ENCODE data around the gene GALNT18.

Gene GALNT18

GRCh38 chr11:11270236-11270775, 351.5 kb downstream of the GALNT18 start:
- no peak for DNase-seq (ENCODE audit: low read depth, low spot score)

GRCh38 chr11:11268706-11269105, 353.1 kb downstream of the GALNT18 start:
- DNase-seq (ENCODE audit: low read depth, low spot score): no peak

GRCh38 chr11:11268119-11268518, 353.7 kb downstream of the GALNT18 start:
- no peak for DNase-seq (ENCODE audit: low read depth, low spot score)

GRCh38 chr11:11267312-11267711, 354.5 kb downstream of the GALNT18 start:
- no peak for DNase-seq (ENCODE audit: low read depth, low spot score)

DNA sequence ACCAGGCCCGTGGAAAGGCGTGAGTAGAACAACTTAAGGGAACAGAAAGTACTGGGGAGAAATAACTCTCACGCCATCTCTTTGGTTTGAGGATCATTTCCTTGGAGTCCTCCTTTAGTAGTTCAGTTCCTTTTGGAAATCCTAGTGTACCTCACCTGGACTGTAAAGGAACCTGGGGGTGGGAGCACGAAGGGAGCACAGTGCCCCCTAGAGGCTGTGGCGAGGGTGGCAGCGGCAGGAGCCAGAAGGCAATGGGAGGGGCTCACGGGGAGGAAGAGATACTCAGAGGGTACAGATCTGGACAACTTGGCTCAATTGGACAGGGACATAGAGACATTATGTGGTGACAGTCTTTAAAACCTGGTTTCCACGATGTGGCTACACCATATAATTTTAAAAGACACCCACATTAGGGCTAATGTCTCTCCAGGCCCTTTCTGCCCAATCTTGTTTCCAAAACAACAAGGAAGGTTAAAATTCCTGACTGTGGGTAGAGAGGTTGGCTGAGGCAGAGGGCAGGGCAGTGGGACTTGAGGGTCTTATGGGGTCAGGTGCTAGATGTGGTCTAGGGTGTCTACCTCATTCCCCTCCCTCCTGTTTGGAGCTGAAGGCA, 355.7 kb downstream of the GALNT18 start:
- DNase-seq (ENCODE audit: low read depth, low spot score): no peak

GRCh38 chr11:11265320-11265719, 356.5 kb downstream of the GALNT18 start:
- no peak for DNase-seq (ENCODE audit: low read depth, low spot score)

DNA sequence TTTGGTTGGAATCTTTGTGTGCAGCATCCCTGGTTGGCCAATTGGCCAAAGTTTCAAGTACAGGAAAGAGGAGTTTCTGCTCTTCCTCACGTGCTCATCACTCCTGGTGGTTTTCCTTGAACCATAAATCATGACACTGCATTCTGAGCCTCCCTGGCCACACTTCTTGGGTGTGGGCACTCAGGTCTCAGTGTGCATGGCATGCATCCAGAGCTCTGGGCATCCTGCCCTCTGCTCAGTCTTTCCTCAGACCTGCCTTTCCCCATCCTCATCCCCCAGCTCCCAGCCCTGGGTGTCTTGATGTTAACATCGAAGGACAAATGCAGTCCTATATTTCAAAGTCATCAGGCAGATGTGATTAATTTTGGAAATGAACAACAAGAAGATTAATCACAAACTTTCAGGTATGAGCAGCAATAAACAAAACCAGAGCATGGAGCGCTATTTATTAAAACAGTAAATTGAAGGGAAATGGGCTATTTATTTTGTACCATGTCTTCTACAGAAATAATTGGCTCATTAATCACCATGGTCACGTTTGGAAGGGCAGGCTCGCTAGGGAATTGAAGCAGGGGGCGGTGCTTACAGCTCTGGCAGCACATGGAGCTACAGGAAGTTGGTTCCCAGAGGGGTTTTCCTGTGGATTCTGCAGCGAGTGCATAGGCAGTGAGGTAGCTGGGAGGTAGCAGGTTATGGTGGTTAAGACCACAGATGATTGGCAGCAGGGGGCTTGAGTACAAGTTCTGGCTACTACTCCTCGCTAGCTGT, 358.4 kb downstream of the GALNT18 start:
- DNase-seq (ENCODE audit: low read depth, low spot score): no peak

DNA sequence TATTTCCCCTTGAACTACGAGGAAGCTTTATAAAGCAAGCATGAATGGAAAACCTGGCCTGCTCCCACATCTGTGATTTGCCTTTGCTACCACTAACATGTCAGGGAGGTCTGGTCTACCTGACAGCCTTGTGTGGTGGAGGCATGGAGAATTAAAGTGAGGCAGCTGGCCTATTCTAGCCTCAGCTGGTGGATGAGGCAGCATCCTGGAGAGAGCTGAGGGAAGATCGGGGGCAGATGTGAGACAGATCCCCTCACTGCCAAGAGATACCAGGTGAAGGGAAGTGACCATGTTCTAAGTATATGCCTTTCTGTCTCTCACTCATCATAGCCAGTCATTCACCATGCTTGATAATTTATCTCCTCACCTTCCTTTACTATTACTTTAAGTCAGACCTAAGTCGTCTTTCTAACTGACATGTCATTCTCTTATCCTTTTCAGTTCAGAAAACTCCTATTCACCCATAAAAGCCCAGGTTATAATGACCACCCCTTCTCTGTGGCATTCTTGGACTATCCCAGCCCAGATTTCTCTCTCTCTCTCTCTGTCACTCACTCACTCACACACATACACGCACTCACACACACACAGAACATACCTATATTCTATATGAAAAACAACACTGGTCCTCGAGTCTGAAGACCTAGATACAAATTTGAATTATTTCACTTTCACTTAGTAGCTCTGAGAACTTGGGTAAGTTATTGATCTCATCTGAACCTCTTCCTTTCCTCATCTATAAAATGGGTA, 359.5 kb downstream of the GALNT18 start:
- no peak for DNase-seq (ENCODE audit: low read depth, low spot score)

GRCh38 chr11:11261629-11262028, 360.2 kb downstream of the GALNT18 start:
- no peak for DNase-seq (ENCODE audit: low read depth, low spot score)

DNA sequence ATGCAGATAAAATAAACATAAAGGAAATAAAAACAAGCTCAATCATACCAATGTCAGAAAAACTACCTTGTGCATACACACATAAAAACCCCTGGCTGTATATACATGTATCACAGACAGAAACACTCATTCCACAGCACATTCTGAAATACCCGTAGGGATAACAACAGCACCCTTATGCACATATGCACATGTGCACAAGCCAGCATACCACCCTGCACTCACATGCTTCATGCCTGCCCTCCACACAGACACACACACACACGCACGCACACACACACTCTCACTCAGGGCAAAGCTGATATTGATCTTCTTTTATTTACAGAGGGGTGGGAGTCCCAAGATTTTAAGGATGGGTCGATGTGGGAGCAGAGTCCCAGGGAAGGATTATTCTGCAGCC, 360.9 kb downstream of the GALNT18 start:
- DNase-seq (ENCODE audit: low read depth, low spot score): no peak

GRCh38 chr11:11253995-11254394, 367.8 kb downstream of the GALNT18 start:
- no peak for DNase-seq (ENCODE audit: low read depth, low spot score)

DNA sequence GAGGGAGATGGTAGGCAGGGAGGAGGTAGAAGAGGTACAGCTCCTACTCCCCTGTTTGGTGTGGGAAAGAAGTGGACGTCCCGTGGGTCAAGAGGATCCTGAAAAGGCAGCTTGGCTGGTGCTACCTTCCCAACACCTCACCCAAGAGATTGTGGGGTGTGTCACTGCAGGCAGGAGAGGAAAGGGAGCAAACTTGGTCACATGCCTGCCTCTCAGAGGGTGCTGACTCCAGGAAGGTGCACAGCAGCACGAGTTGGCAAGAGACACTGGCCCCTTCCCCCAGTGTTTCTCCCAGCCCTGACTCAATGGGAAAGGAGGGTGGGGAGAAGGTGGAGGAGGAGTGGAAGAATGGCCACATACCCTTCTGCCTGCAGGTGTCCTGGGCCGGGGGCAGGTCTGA, 368.3 kb downstream of the GALNT18 start:
- DNase-seq (ENCODE audit: low read depth, low spot score): no peak

GRCh38 chr11:11252403-11252802, 369.4 kb downstream of the GALNT18 start:
- no peak for DNase-seq (ENCODE audit: low read depth, low spot score)

DNA sequence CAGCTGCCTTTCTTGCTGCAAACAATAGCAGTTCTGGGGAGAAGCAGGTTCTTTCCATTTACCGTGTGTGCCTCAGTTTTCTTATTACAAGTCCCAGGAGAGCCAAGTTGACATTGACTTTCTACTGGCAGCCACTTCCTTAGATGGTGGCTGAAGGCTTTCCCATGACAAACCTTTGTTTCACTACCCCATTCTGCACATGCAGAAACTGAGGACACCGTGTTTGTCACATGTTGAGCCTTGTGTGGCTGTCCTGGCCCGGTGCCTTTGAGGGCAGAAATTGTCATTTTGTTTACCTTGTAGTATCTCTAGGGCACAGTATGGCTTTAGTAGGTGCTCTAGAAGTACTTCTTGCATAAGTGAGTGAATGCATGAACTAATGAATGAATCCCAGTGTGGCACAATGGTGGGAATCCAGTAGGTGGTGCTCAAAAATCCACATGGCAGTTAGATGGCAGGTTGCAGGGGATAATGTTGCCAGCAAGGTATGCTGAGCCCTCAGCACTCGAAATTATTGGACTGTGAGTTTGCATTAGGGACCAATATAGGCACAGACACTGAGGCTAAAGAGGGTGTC, 370.3 kb downstream of the GALNT18 start:
- no peak for DNase-seq (ENCODE audit: low read depth, low spot score)

GRCh38 chr11:11250470-11250869, 371.3 kb downstream of the GALNT18 start:
- DNase-seq (ENCODE audit: low read depth, low spot score): no peak

- DNase-seq (ENCODE audit: low read depth, low spot score): no peak
Measured at GRCh38 chr11:11247576-11247975, 374.2 kb downstream of the GALNT18 start.

GRCh38 chr11:11247086-11247485, 374.7 kb downstream of the GALNT18 start:
- no peak for DNase-seq (ENCODE audit: low read depth, low spot score)

GRCh38 chr11:11246166-11246565, 375.6 kb downstream of the GALNT18 start:
- DNase-seq (ENCODE audit: low read depth, low spot score): no peak

DNA sequence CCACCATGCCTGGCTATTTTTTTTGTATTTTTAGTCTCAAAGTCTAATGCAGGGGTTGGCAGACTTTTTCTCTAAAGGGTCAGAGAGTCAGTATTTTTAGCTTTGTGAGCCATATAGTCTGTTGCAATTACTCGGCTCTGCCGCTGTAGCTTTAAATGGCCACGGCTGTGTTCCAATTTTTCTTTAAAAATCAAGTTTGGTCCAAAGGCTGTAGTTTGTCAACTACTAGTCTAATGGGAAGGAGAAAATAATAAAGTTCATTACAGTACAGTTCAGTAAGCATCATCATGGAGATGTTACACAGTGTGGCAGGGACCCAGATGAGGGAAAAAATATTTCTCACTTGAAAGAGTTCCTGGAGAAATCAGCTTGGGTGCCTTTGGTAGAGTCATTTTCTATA, 376.4 kb downstream of the GALNT18 start:
- DNase-seq (ENCODE audit: low read depth, low spot score): no peak

DNA sequence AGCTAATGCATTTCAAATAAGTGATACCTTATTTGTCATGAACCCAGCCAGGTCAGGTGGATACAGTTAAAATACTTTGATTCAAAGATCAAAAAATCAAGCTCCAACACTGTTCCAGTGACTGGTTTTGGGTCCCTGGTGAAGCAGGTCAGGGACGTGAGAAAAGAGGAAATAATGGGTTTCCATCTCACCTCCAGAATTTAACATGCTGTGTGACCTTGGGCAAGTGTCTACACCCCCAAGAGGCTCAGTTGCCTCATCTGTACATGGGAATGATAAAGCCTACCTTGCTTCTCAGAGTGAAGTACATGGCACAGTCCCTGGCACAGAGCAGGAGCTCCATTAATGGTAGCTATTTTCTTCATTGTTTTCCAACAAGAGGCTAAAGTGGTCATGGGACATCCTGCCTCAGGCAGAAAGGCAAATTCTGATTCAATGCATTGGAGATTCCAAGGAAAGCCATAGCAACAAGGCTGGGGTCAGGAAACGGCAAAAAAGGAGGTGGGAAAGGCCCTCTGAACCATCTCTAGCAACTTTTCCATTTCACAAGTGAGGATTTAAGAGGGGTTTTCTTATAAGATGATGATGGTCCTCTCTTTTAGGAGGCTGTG, 377.2 kb downstream of the GALNT18 start:
- no peak for DNase-seq (ENCODE audit: low read depth, low spot score)

GRCh38 chr11:11243590-11244469, 378.0 kb downstream of the GALNT18 start:
- DNase-seq (ENCODE audit: low read depth, low spot score): no peak
